AG09309 (cell line): ENCODE results near the gene CACNA1B.

ENCODE experiments used
- DNase-seq: peaks from one replicate; pipeline ENCODE4 v3.0.0-alpha.2; 2010; ENCODE audit warnings: low read depth
- H3K4me3 ChIP-seq: 2 replicates; pipeline ENCODE4 v1.5.1; 2011; ENCODE audit warnings: mild to moderate bottlenecking, low read depth, low read length, moderate library complexity; ENCODE audit not compliant: control insufficient read depth
- CTCF ChIP-seq: IDR thresholded peaks from 2 replicates; pipeline ENCODE4 v1.5.1; 2011; ENCODE audit warnings: mild to moderate bottlenecking, low read depth, low read length, inconsistent platforms; ENCODE audit not compliant: insufficient read depth, control insufficient read depth; ENCODE audit errors: missing control alignments

The CACNA1B gene

GRCh38 chr9:138053321-138053868, 175.8 kb downstream of the CACNA1B start:
- H3K4me3 ChIP-seq, result no peak overlapping the region
- no peak for DNase-seq
- no peak for TF ChIP-seq CTCF

- DNase-seq, result no peak
- TF ChIP-seq CTCF, result no peak
- no peak overlapping the region for H3K4me3 ChIP-seq
These were observed 176.6 kb downstream of the CACNA1B start for GRCh38 chr9:138053996-138054752.

- DNase-seq, result no peak
- no peak overlapping the region for H3K4me3 ChIP-seq
- no peak for TF ChIP-seq CTCF
These were observed 180.1 kb downstream of the CACNA1B start for GRCh38 chr9:138057726-138058125.

- TF ChIP-seq CTCF, result no peak
These were observed 180.6 kb downstream of the CACNA1B start for GRCh38 chr9:138058181-138058580.

GRCh38 chr9:138059196-138059595, 181.6 kb downstream of the CACNA1B start:
- no peak for TF ChIP-seq CTCF
- H3K4me3 ChIP-seq, result no peak overlapping the region
- DNase-seq, result no peak

More at GRCh38 chr9:138058181-138058580, 180.6 kb downstream of the CACNA1B start:
- H3K4me3 ChIP-seq, result no peak overlapping the region
- DNase-seq, result no peak

GRCh38 chr9:138060365-138060764, 182.8 kb downstream of the CACNA1B start:
- DNase-seq, result no peak
- TF ChIP-seq CTCF, result no peak
- H3K4me3 ChIP-seq, result no peak overlapping the region
